ENCODE results near the gene ZYG11B.
"Not testable (repeated sequence)": the region's sequence is repeated elsewhere in the genome, so short reads cannot be mapped to it uniquely, and the experiment has no call there.

The ZYG11B gene

DNA sequence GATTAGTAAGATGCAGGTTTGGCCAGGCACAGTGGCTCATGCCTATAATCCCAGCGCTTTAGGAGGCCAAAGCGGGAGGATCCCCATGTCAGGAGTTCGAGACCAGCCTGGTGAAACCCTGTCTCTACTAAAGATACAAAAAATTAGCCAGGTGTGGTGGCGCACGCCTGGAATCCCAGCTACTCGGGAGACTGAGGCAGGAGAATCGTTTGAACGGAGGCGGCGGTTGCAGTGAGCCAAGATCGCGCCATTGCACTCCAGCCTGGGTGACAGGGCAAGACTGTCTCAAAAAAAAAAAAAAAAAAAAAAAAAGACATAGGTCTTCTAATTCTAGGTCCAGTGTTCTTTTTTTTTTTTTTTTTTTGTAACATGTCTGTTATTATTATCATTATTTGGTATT, 64.2 kb downstream of the ZYG11B start:
- peaks cover 4 to 18% (median 9%) of the 10 kb centered on the region in 4 experiments for H3K36me3 ChIP-seq (ENCODE audit: control insufficient read depth in 4 of 4, insufficient read depth in 4 of 4, low read length in 3 of 4)
- 100% methylated on average over 5 of the region's 12 CpGs for WGBS (ENCODE audit: insufficient coverage)
- POLR2A ChIA-PET; H3K4me1 ChIP-seq (ENCODE audit: control extremely low read depth in 1 of 4, control insufficient read depth in 4 of 4, insufficient read depth in 4 of 4, low read length in 3 of 4); CTCF ChIA-PET; H3K9me3 ChIP-seq (ENCODE audit: control extremely low read depth in 1 of 5, control insufficient read depth in 4 of 5, insufficient read depth in 2 of 5, low read depth in 1 of 5, low read length in 4 of 5); H3K27ac ChIP-seq (ENCODE audit: insufficient read depth in 1 of 2, low read depth in 1 of 2, low read length in 2 of 2, poor library complexity in 1 of 2, severe bottlenecking in 2 of 2); H3K27me3 ChIP-seq (replicated peaks in 2 of 5; ENCODE audit: control insufficient read depth in 4 of 5, insufficient read depth in 5 of 5, low read length in 4 of 5); DNase-seq; H3K4me3 ChIP-seq (ENCODE audit: control insufficient read depth in 1 of 7, extremely low read depth in 1 of 7, insufficient read depth in 4 of 7, low read depth in 2 of 7, low read length in 6 of 7): not testable (repeated sequence)

GRCh38 chr1:52792036-52792435, 65.8 kb downstream of the ZYG11B start:
- Histone ChIP-seq H3K36me3 (ENCODE audit: control insufficient read depth in 4 of 4, insufficient read depth in 4 of 4, low read length in 3 of 4) (peaks cover 4 to 11% (median 9%) of the 10 kb centered on the region in 4 experiments), H3K4me1 (ENCODE audit: control extremely low read depth in 1 of 4, control insufficient read depth in 4 of 4, insufficient read depth in 4 of 4, low read length in 3 of 4) (peaks cover 3 to 10% (median 6%) of the 10 kb centered on the region in 4 experiments), H3K9me3 (ENCODE audit: control extremely low read depth in 1 of 5, control insufficient read depth in 4 of 5, insufficient read depth in 2 of 5, low read depth in 1 of 5, low read length in 4 of 5) (no peaks in the 10 kb centered on the region), H3K27me3 (replicated peaks in 2 of 5; ENCODE audit: control insufficient read depth in 4 of 5, insufficient read depth in 5 of 5, low read length in 4 of 5) (no peaks in the 10 kb centered on the region), H3K4me3 (ENCODE audit: control insufficient read depth in 1 of 7, extremely low read depth in 1 of 7, insufficient read depth in 4 of 7, low read depth in 2 of 7, low read length in 6 of 7) (no peak overlapping the region), H3K27ac (ENCODE audit: insufficient read depth in 1 of 2, low read depth in 1 of 2, low read length in 2 of 2, poor library complexity in 1 of 2, severe bottlenecking in 2 of 2) (no peak overlapping the region)
- CTCF ChIA-PET: no interaction called here
- no CpG with 5 or more reads among the region's 1 CpG for WGBS (ENCODE audit: insufficient coverage)
- POLR2A ChIA-PET: no interaction called here
- DNase-seq: peak; percentile 13 to 78 (median 46)

DNA sequence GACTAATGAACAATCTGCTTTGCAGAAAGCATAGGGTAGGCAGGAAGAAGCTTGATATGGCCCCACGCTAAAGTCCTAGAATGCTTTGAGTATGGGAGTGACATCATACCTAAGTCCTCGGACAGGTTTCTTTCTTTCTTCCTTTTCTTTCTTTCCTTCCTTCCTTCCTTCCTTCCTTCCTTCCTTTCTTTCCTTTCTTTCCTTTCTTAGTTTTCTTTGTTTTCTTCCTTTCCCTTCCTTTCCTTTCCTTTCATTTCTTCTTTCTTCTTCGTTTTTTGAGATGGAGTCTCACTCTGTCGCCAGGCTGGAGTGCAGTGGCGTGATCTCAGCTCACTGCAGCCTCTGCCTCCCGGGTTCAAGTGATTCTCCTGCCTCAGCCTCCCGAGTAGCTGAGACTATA, 67.5 kb downstream of the ZYG11B start:
- H3K4me3 ChIP-seq (ENCODE audit: control insufficient read depth in 1 of 7, extremely low read depth in 1 of 7, insufficient read depth in 4 of 7, low read depth in 2 of 7, low read length in 6 of 7); H3K36me3 ChIP-seq (ENCODE audit: control insufficient read depth in 4 of 4, insufficient read depth in 4 of 4, low read length in 3 of 4); POLR2A ChIA-PET; H3K27ac ChIP-seq (ENCODE audit: insufficient read depth in 1 of 2, low read depth in 1 of 2, low read length in 2 of 2, poor library complexity in 1 of 2, severe bottlenecking in 2 of 2); H3K9me3 ChIP-seq (ENCODE audit: control extremely low read depth in 1 of 5, control insufficient read depth in 4 of 5, insufficient read depth in 2 of 5, low read depth in 1 of 5, low read length in 4 of 5); H3K27me3 ChIP-seq (replicated peaks in 2 of 5; ENCODE audit: control insufficient read depth in 4 of 5, insufficient read depth in 5 of 5, low read length in 4 of 5); DNase-seq: not testable (repeated sequence)
- peaks cover 3 to 13% (median 6%) of the 10 kb centered on the region in 4 experiments for H3K4me1 ChIP-seq (ENCODE audit: control extremely low read depth in 1 of 4, control insufficient read depth in 4 of 4, insufficient read depth in 4 of 4, low read length in 3 of 4)
- 100% methylated on average over 2 of the region's 7 CpGs for WGBS (ENCODE audit: insufficient coverage)
- CTCF ChIA-PET: interaction anchor here (0.6 kb wide), 1 partner anchor 187 kb away, joined by 3 read pairs; no protein-coding TSS in a partner anchor

DNA sequence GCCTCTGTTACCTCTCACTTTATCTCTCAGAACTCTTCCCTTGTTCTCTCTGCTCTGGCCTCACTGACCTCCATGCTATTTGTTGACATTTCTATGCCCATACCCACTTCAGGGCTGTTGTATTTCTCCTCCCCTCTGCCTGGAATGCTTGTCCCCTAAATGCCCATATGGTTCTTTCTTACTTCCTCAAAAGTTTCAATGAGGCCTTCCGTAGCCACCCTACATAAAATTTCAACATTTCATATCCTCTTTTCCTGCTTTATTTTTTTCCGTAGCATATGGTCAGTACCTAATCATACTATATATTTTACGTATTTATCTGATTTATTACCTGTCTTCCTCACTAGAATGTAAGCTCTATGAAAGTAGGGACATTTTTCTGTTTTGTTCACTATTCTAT, 69.2 kb downstream of the ZYG11B start:
- H3K4me1 ChIP-seq (ENCODE audit: control extremely low read depth in 1 of 4, control insufficient read depth in 4 of 4, insufficient read depth in 4 of 4, low read length in 3 of 4): peaks cover 3 to 13% (median 6%) of the 10 kb centered on the region in 4 experiments
- no peaks in the 10 kb centered on the region for H3K27me3 ChIP-seq (replicated peaks in 2 of 5; ENCODE audit: control insufficient read depth in 4 of 5, insufficient read depth in 5 of 5, low read length in 4 of 5)
- H3K4me3 ChIP-seq (ENCODE audit: control insufficient read depth in 1 of 7, extremely low read depth in 1 of 7, insufficient read depth in 4 of 7, low read depth in 2 of 7, low read length in 6 of 7): no peak overlapping the region
- DNase-seq: no peak
- H3K27ac ChIP-seq (ENCODE audit: insufficient read depth in 1 of 2, low read depth in 1 of 2, low read length in 2 of 2, poor library complexity in 1 of 2, severe bottlenecking in 2 of 2): no peak overlapping the region
- peaks cover 4 to 9% (median 8%) of the 10 kb centered on the region in 4 experiments for H3K36me3 ChIP-seq (ENCODE audit: control insufficient read depth in 4 of 4, insufficient read depth in 4 of 4, low read length in 3 of 4)
- WGBS (ENCODE audit: insufficient coverage): 67% methylated on average over 1 of the region's 3 CpGs
- no peaks in the 10 kb centered on the region for H3K9me3 ChIP-seq (ENCODE audit: control extremely low read depth in 1 of 5, control insufficient read depth in 4 of 5, insufficient read depth in 2 of 5, low read depth in 1 of 5, low read length in 4 of 5)
- ChIA-PET CTCF (interaction anchor here (1.6 kb wide), 1 partner anchor 16 kb away, joined by 3 read pairs; no protein-coding TSS in a partner anchor), POLR2A (no interaction called here)

DNA sequence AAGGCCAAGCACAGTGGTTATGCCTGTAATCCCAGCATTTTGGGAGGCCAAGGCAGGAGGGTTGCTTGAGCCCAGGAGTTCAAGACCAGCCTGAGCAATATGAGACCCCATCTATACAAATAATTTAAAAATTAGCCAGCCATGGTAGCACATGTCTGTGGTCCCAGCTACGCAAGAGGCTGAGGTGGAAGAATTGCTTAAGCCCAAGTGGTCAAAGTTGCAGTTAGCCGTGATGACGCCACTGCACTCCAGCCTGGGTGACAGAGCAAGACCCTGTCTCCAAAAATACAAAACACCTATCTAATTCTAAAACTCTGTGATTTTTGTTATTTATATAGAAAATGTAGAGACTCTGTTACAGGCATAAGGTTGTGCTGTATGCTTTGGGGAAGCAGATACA, 72.1 kb downstream of the ZYG11B start:
- peak in 1 of 3 donors; percentile 2 for DNase-seq
- Histone ChIP-seq H3K27me3 (replicated peaks in 2 of 5; ENCODE audit: control insufficient read depth in 4 of 5, insufficient read depth in 5 of 5, low read length in 4 of 5) (no peaks in the 10 kb centered on the region), H3K4me3 (ENCODE audit: control insufficient read depth in 1 of 7, extremely low read depth in 1 of 7, insufficient read depth in 4 of 7, low read depth in 2 of 7, low read length in 6 of 7) (no peak overlapping the region), H3K36me3 (ENCODE audit: control insufficient read depth in 4 of 4, insufficient read depth in 4 of 4, low read length in 3 of 4) (peaks cover 4 to 8% (median 7%) of the 10 kb centered on the region in 4 experiments), H3K27ac (ENCODE audit: insufficient read depth in 1 of 2, low read depth in 1 of 2, low read length in 2 of 2, poor library complexity in 1 of 2, severe bottlenecking in 2 of 2) (no peak overlapping the region), H3K9me3 (ENCODE audit: control extremely low read depth in 1 of 5, control insufficient read depth in 4 of 5, insufficient read depth in 2 of 5, low read depth in 1 of 5, low read length in 4 of 5) (no peaks in the 10 kb centered on the region), H3K4me1 (ENCODE audit: control extremely low read depth in 1 of 4, control insufficient read depth in 4 of 4, insufficient read depth in 4 of 4, low read length in 3 of 4) (peaks cover 0 to 5% (median 0%) of the 10 kb centered on the region in 4 experiments)
- ChIA-PET POLR2A (no interaction called here), CTCF (no interaction called here)
- WGBS (ENCODE audit: insufficient coverage): 80% methylated on average over 1 of the region's 3 CpGs

- H3K4me3 ChIP-seq (ENCODE audit: control insufficient read depth in 1 of 7, extremely low read depth in 1 of 7, insufficient read depth in 4 of 7, low read depth in 2 of 7, low read length in 6 of 7): no peak overlapping the region
- no peak overlapping the region for H3K27ac ChIP-seq (ENCODE audit: insufficient read depth in 1 of 2, low read depth in 1 of 2, low read length in 2 of 2, poor library complexity in 1 of 2, severe bottlenecking in 2 of 2)
- H3K36me3 ChIP-seq (ENCODE audit: control insufficient read depth in 4 of 4, insufficient read depth in 4 of 4, low read length in 3 of 4): peaks cover 3 to 12% (median 6%) of the 10 kb centered on the region in 4 experiments
- no peaks in the 10 kb centered on the region for H3K9me3 ChIP-seq (ENCODE audit: control extremely low read depth in 1 of 5, control insufficient read depth in 4 of 5, insufficient read depth in 2 of 5, low read depth in 1 of 5, low read length in 4 of 5)
- DNase-seq: no peak
- ChIA-PET POLR2A (no interaction called here), CTCF (interaction anchor here (1.2 to 1.5 kb wide), 2 partner anchors 15 to 32 kb away, joined by 3 read pairs; no protein-coding TSS in a partner anchor)
- H3K27me3 ChIP-seq (replicated peaks in 2 of 5; ENCODE audit: control insufficient read depth in 4 of 5, insufficient read depth in 5 of 5, low read length in 4 of 5): no peaks in the 10 kb centered on the region
- peaks cover 0 to 3% (median 0%) of the 10 kb centered on the region in 4 experiments for H3K4me1 ChIP-seq (ENCODE audit: control extremely low read depth in 1 of 4, control insufficient read depth in 4 of 4, insufficient read depth in 4 of 4, low read length in 3 of 4)
These were observed 74.8 kb downstream of the ZYG11B start for GRCh38 chr1:52801011-52801410.

DNA sequence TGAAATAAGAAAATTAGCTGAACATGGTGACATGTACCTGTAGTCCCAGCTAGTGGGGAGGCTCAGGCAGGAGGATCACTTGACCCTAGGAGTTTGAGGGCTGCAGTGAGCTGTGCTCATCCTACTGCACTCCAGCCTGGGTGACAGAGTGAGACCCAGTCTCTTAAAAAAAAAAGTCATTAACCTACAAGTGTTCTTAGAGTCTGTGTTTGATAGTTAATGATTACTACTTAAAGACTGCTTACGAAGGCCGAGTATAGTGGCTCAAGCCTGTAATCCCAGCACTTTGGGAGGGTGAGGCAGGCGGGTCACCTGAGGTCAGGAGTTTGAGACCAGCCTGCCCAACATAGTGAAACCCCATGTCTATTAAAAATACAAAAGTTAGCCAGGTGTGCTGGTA, 77.8 kb downstream of the ZYG11B start:
- DNase-seq; H3K4me1 ChIP-seq (ENCODE audit: control extremely low read depth in 1 of 4, control insufficient read depth in 4 of 4, insufficient read depth in 4 of 4, low read length in 3 of 4); H3K27ac ChIP-seq (ENCODE audit: insufficient read depth in 1 of 2, low read depth in 1 of 2, low read length in 2 of 2, poor library complexity in 1 of 2, severe bottlenecking in 2 of 2); H3K4me3 ChIP-seq (ENCODE audit: control insufficient read depth in 1 of 7, extremely low read depth in 1 of 7, insufficient read depth in 4 of 7, low read depth in 2 of 7, low read length in 6 of 7); CTCF ChIA-PET; H3K27me3 ChIP-seq (replicated peaks in 2 of 5; ENCODE audit: control insufficient read depth in 4 of 5, insufficient read depth in 5 of 5, low read length in 4 of 5); H3K9me3 ChIP-seq (ENCODE audit: control extremely low read depth in 1 of 5, control insufficient read depth in 4 of 5, insufficient read depth in 2 of 5, low read depth in 1 of 5, low read length in 4 of 5); H3K36me3 ChIP-seq (ENCODE audit: control insufficient read depth in 4 of 4, insufficient read depth in 4 of 4, low read length in 3 of 4): not testable (repeated sequence)
- 100% methylated on average over 3 of the region's 3 CpGs for WGBS (ENCODE audit: insufficient coverage)
- POLR2A ChIA-PET: interaction anchor here (0.6 kb wide), 1 partner anchor 254 kb away, joined by 4 read pairs; no protein-coding TSS in a partner anchor

Measured in common myeloid progenitor, CD34-positive (primary cell).